ENCODE data around the gene UBAC2. TPM values are rescaled to one million over a fixed set of nuclear protein-coding genes. Genes with fewer than 3 reads are reported as not detected.
A peak's percentile ranks its signal among the peaks of the same experiment; 100 is the strongest.

UBAC2 gene
- total RNA-seq, 1 donor, result 45.3 TPM

- no peak for DNase-seq (ENCODE audit: low read depth)
- H3K4me3 ChIP-seq (ENCODE audit: low read depth, low read length), result no peak overlapping the region
- TF ChIP-seq CTCF (IDR thresholded peaks at IDR 0.05; ENCODE audit: insufficient read depth, low read depth, low read length), result no peak
These were observed 27.7 kb upstream of the UBAC2 start for GRCh38 chr13:99172951-99173350.

GRCh38 chr13:99173606-99174005 lies 27.0 kb upstream of the UBAC2 start:
- TF ChIP-seq CTCF (IDR thresholded peaks at IDR 0.05; ENCODE audit: insufficient read depth, low read depth, low read length), result no peak
- DNase-seq (ENCODE audit: low read depth), result no peak
- no peak overlapping the region for H3K4me3 ChIP-seq (ENCODE audit: low read depth, low read length)

GRCh38 chr13:99174533-99175100 lies 26.0 kb upstream of the UBAC2 start:
- no peak for DNase-seq (ENCODE audit: low read depth)
- no peak overlapping the region for H3K4me3 ChIP-seq (ENCODE audit: low read depth, low read length)
- TF ChIP-seq CTCF (IDR thresholded peaks at IDR 0.05; ENCODE audit: insufficient read depth, low read depth, low read length), result no peak

- peak; percentile 59 for DNase-seq (ENCODE audit: low read depth)
- TF ChIP-seq CTCF (IDR thresholded peaks at IDR 0.05; ENCODE audit: insufficient read depth, low read depth, low read length), result peak; percentile 97
- no peak overlapping the region for H3K4me3 ChIP-seq (ENCODE audit: low read depth, low read length)
These were observed 24.1 kb upstream of the UBAC2 start for GRCh38 chr13:99176309-99177276.

- peak; percentile 41 for DNase-seq (ENCODE audit: low read depth)
- H3K4me3 ChIP-seq (ENCODE audit: low read depth, low read length), result no peak overlapping the region
- no peak for TF ChIP-seq CTCF (IDR thresholded peaks at IDR 0.05; ENCODE audit: insufficient read depth, low read depth, low read length)
These were observed 22.0 kb upstream of the UBAC2 start for GRCh38 chr13:99178636-99179035.

- no peak for DNase-seq (ENCODE audit: low read depth)
These were observed 21.2 kb upstream of the UBAC2 start for GRCh38 chr13:99179460-99179859.

More at GRCh38 chr13:99179460-99179859, 21.2 kb upstream of the UBAC2 start:
- TF ChIP-seq CTCF (IDR thresholded peaks at IDR 0.05; ENCODE audit: insufficient read depth, low read depth, low read length), result no peak
- H3K4me3 ChIP-seq (ENCODE audit: low read depth, low read length), result no peak overlapping the region

All from fibroblast of villous mesenchyme (primary cell).